Gastrocnemius medialis (tissue), 4 donors: Measurements from ENCODE around the gene DDX19B.
"Not testable (repeated sequence)": the region's sequence is repeated elsewhere in the genome, so short reads cannot be mapped to it uniquely, and the experiment has no call there.

Source experiments
- CTCF ChIP-seq, 5 experiments: fragments of 450-650 bp in 3 of 5; fragments of 200-600 bp in 2 of 5; sonication (generic) in 2 of 5; IDR thresholded peaks in 4 of 5; conservative IDR thresholded peaks in 1 of 5; 1 replicate in 4 of 5; 2 replicates in 1 of 5; pipeline ENCODE4 v1.5.1; 2016 to 2019; ENCODE audit warnings: antibody characterized with exemption in 5 of 5, mild to moderate bottlenecking in 3 of 5, moderate library complexity in 3 of 5
- POLR2A ChIP-seq, 2 donors: fragments of 450-650 bp; IDR thresholded peaks; one replicate each; pipeline ENCODE4 v1.6.1; 2017; ENCODE audit warnings: antibody characterized with exemption in 2 of 2, mild to moderate bottlenecking in 2 of 2, moderate library complexity in 2 of 2

DNA sequence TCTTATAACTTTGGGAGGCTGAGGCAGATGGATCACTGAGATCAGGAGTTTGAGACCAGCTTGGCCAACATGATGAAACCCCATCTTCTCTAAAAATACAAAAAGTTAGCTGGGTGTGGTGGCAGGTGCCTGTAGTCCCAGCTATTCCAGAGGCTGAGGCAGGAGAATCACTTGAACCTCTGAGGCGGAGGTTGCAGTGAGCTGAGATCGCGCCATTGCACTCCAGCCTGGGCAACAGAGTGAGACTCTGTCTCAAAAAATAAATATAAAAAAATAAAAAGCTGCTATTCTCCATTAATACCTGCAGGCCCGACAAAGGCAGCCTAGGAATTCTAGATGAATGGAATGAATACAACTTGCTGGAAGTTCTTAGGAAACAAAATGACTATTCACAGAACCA is 49.3 kb upstream of the DDX19B start:
- TF ChIP-seq POLR2A (IDR thresholded peaks at IDR 0.05); CTCF (IDR thresholded peaks at IDR 0.05 in 4 of 5, conservative IDR thresholded peaks at IDR 0.05 in 1 of 5): not testable (repeated sequence)
